ENCODE measurements around the gene MCM3AP.
"Not testable (repeated sequence)": the region's sequence is repeated elsewhere in the genome, so short reads cannot be mapped to it uniquely, and the experiment has no call there.

MCM3AP gene

DNA sequence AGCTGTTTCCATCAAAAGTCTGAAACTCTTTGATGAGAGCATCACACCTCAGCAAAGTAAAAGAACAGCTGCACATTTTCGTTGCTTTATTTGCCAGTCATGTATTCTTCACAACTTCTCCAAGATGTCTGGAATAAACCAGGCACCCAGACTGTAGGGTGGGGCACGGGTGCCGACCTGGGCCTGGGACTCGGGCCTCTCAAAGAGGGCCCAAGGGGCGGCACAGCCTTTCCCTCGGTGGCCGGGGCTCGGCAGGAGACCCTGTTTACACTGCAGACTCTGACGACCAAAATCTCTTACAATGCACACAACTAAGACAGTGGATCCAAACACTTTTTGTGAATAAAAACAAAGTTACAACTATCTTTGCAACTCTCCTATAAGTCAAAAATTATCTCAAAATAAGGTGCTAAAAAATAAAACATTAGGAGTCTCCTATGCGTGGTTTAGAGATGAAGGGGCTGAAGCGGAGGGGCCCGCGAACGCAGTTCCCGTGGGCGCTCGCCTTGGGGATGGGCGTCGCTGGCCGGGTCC is 57.5 kb downstream of the MCM3AP start:
- Histone ChIP-seq H3K27ac (peak overlapping the region; percentile 78 to 92 (median 87)), H3K27me3 (no peaks in the 10 kb centered on the region), H3K4me3 (peak overlapping the region; percentile 90 to 98 (median 94)), H4K20me1 (peaks cover 11 to 34% (median 24%) of the 10 kb centered on the region in 11 experiments; a peak in 17 of 22 replicates), H3K4me2 (peak overlapping the region; percentile 86 to 99 (median 95)), H3K36me3 (peaks cover 17 to 29% (median 24%) of the 10 kb centered on the region in 11 experiments), H3K4me1 (peaks cover 42 to 53% (median 45%) of the 10 kb centered on the region in 10 experiments), H3K9ac (peak overlapping the region; percentile 80 to 96 (median 88)), H3K9me3 (replicated peaks in 1 of 11) (peaks cover 0 to 6% (median 0%) of the 10 kb centered on the region in 11 experiments; a peak in 4 of 22 replicates)
- TF ChIP-seq Cebpa-rat (IDR thresholded peaks at IDR 0.05), result no peak

DNA sequence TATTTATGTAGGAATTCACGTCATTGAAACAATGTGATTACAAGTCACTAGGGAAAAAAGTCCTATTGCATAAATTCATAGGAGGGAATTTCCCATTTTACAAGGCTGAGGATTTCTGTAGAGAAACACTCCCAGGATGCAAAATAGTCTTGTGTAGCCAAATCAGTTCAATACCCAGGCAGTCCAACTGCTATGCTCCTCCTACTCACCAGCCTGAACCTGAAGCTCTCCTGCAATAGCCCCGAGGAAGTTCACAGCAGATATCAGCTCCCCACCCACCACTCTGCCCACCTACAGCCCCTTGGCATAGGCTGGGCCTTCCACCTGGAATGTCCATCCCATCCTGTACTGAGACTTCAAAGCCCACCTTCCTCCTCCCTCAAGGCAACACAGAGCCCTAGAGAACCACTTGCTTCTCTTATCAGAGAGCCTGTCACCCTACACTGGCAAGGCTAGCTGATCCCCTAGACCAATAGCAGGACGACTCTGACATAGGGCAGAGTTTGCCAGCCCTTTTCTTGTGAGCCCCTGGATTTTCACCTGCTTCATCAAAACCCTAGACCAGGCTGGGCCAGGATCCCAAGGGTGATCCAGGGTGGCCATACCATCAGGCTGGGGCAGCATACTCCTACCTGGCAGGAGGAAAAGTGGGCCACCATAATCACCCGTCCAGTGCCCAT is 58.4 kb downstream of the MCM3AP start:
- peaks cover 0 to 6% (median 0%) of the 10 kb centered on the region in 11 experiments; a peak in 3 of 22 replicates for H3K9me3 ChIP-seq (replicated peaks in 1 of 11)

GRCh38 chr21:46226146-46226545 is 59.3 kb downstream of the MCM3AP start:
- peak overlapping the region in 4 of 11 experiments; percentile 11 to 96 (median 92); a peak in 6 of 22 replicates for H3K9ac ChIP-seq
- peaks cover 7 to 29% (median 25%) of the 10 kb centered on the region in 11 experiments; a peak in 21 of 22 replicates for H3K36me3 ChIP-seq

More for the DNA sequence above, 58.4 kb downstream of the MCM3AP start:
- H3K27me3 ChIP-seq, result no peaks in the 10 kb centered on the region
- H3K27ac ChIP-seq, result peak overlapping the region in 4 of 11 experiments; percentile 83 to 92 (median 88); a peak in 7 of 22 replicates
- peak overlapping the region; percentile 80 to 96 (median 88); a peak in 20 of 22 replicates for H3K9ac ChIP-seq
- peak overlapping the region; percentile 90 to 98 (median 94) for H3K4me3 ChIP-seq
- no peak for TF ChIP-seq Cebpa-rat (IDR thresholded peaks at IDR 0.05)
- peaks cover 42 to 52% (median 45%) of the 10 kb centered on the region in 10 experiments for H3K4me1 ChIP-seq
- peaks cover 15 to 29% (median 21%) of the 10 kb centered on the region in 11 experiments for H3K36me3 ChIP-seq
- peaks cover 13 to 42% (median 33%) of the 10 kb centered on the region in 11 experiments; a peak in 18 of 22 replicates for H4K20me1 ChIP-seq
- H3K4me2 ChIP-seq, result peak overlapping the region; percentile 86 to 99 (median 95)

GRCh38 chr21:46223661-46224060 is 61.8 kb downstream of the MCM3AP start:
- Histone ChIP-seq H3K36me3 (peaks cover 0 to 50% (median 39%) of the 10 kb centered on the region in 11 experiments; a peak in 18 of 22 replicates), H3K4me1 (peaks cover 25 to 38% (median 33%) of the 10 kb centered on the region in 10 experiments), H4K20me1 (peaks cover 24 to 76% (median 61%) of the 10 kb centered on the region in 11 experiments; a peak in 18 of 22 replicates)
- H3K4me2 ChIP-seq; H3K27me3 ChIP-seq; H3K9me3 ChIP-seq (replicated peaks in 1 of 11); H3K4me3 ChIP-seq; H3K9ac ChIP-seq; H3K27ac ChIP-seq: not testable (repeated sequence)

More at GRCh38 chr21:46226146-46226545, 59.3 kb downstream of the MCM3AP start:
- H4K20me1 ChIP-seq, result peaks cover 15 to 51% (median 40%) of the 10 kb centered on the region in 11 experiments; a peak in 18 of 22 replicates
- TF ChIP-seq Cebpa-rat (IDR thresholded peaks at IDR 0.05), result no peak
- peak overlapping the region in 3 of 10 experiments; percentile 95 to 97 (median 95); a peak in 6 of 20 replicates for H3K4me3 ChIP-seq
- H3K27me3 ChIP-seq, result no peaks in the 10 kb centered on the region
- H3K4me2 ChIP-seq, result peak overlapping the region; percentile 86 to 99 (median 95); a peak in 21 of 22 replicates
- peak overlapping the region in 3 of 11 experiments; percentile 57 to 92 (median 77); a peak in 6 of 22 replicates for H3K27ac ChIP-seq
- H3K9me3 ChIP-seq (replicated peaks in 1 of 11), result no peaks in the 10 kb centered on the region
- peaks cover 39 to 44% (median 43%) of the 10 kb centered on the region in 10 experiments for H3K4me1 ChIP-seq

DNA sequence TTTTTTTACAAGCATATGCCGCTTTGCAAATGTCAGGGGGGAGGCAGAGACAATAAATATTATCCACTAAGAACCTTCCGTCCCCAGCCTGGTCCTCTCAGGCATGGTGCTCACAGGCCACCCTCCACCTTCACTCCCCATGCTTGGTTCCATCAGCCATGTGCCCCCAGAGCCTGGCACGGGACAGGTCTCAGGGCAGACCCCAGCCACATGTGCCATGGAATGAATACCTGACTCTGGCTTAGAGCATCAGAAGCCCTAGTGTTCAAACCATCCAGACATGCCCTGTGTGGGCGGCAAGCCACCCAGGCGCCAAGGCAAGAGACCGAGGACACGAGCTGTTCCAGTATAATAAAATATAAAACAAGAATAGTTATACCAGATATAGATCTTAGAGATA is 62.2 kb downstream of the MCM3AP start:
- Histone ChIP-seq H3K4me3 (no peak overlapping the region), H4K20me1 (peaks cover 24 to 81% (median 61%) of the 10 kb centered on the region in 11 experiments; a peak in 18 of 22 replicates), H3K27ac (no peak overlapping the region), H3K36me3 (peaks cover 0 to 53% (median 39%) of the 10 kb centered on the region in 11 experiments; a peak in 18 of 22 replicates), H3K9ac (peak overlapping the region in 1 of 11 experiments; percentile 34; a peak in 1 of 22 replicates), H3K27me3 (no peaks in the 10 kb centered on the region), H3K4me2 (no peak overlapping the region), H3K9me3 (replicated peaks in 1 of 11) (no peaks in the 10 kb centered on the region), H3K4me1 (peaks cover 25 to 37% (median 33%) of the 10 kb centered on the region in 10 experiments)
- no peak for TF ChIP-seq Cebpa-rat (IDR thresholded peaks at IDR 0.05)

DNA sequence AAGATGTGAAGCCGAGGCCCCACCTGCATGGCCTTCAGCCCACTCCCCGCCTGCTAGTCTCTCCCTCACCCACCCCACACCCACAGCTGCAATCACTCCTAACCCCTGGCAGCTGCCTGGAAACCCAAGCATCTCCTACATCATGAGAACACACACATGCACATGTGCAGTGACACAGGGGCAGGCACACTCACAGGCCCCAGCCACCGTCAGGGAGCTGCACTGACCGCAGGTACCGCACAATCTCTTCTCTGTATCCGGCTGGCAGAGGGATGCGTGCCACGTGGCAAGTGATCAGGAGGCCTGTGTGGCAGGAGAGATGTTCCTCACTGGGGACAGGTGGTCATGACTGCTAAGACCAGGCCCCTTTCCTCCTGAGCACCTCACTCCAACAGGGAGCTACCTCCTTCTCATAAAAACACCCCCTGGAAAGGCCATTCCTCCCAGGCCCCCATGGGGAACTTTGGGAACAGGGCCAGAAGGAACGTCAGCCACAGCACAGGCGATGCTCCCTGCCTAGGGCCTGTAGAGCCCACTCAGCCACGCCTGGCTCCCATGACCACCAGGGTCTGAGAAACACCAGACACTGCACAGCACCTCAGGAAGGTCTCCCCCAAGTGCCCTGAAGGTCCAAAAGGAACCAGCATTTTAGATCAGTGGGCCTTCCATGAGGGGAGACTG is 62.8 kb downstream of the MCM3AP start:
- no peak overlapping the region for H3K27ac ChIP-seq
- no peak overlapping the region for H3K4me2 ChIP-seq
- no peak overlapping the region for H3K4me3 ChIP-seq
- no peaks in the 10 kb centered on the region for H3K9me3 ChIP-seq (replicated peaks in 1 of 11)
- no peaks in the 10 kb centered on the region for H3K27me3 ChIP-seq
- H3K36me3 ChIP-seq, result peaks cover 0 to 56% (median 39%) of the 10 kb centered on the region in 11 experiments; a peak in 18 of 22 replicates
- peaks cover 24 to 33% (median 30%) of the 10 kb centered on the region in 10 experiments for H3K4me1 ChIP-seq
- H4K20me1 ChIP-seq, result peaks cover 21 to 85% (median 61%) of the 10 kb centered on the region in 11 experiments; a peak in 18 of 22 replicates
- H3K9ac ChIP-seq, result peak overlapping the region in 2 of 11 experiments; percentile 24 to 34; a peak in 2 of 22 replicates
- no peak for TF ChIP-seq Cebpa-rat (IDR thresholded peaks at IDR 0.05)

DNA sequence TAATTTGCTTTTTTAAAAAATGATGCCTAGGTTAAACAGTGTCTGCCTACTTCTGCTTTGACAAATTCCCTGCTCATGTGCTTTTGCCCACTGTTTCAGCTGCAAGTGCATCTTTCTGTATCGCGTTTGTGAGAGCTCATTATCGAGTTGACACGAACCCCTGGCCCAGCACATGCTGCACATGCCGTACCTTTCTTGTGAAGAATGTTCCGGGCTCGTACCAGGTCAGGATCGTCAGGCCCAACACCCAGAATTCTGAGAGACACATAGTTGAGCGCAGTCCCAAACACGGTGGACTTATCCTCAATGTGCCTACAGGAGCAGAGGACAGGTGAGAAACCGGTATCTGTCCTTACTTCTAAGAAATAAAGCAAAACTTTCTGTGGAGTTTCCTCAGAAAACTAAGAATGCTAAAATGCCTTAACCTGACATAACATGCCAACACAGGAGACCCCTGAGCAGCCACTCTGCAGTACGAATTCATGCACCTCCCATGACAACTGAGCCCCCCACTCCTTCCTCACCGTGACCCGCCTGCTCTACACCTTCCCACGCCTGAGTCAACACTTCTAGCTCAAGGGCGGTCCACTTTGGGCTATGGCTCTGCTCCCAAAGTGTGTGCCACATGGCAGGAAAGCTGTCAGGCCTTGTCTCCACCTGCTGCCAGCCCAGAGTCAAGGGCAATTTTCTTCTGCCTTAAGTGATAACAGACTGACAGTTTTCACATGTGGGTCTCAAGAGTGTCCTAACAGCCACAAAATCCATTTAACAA is 63.6 kb downstream of the MCM3AP start:
- H3K4me2 ChIP-seq, result no peak overlapping the region

GRCh38 chr21:46220847-46221246 is 64.6 kb downstream of the MCM3AP start:
- H3K27me3 ChIP-seq, result no peaks in the 10 kb centered on the region
- H3K27ac ChIP-seq, result no peak overlapping the region
- peaks cover 0 to 73% (median 45%) of the 10 kb centered on the region in 11 experiments; a peak in 18 of 22 replicates for H3K36me3 ChIP-seq
- H3K4me1 ChIP-seq, result peaks cover 7 to 29% (median 23%) of the 10 kb centered on the region in 10 experiments; a peak in 19 of 20 replicates
- H3K4me2 ChIP-seq, result no peak overlapping the region
- H3K9ac ChIP-seq, result no peak overlapping the region
- no peaks in the 10 kb centered on the region for H3K9me3 ChIP-seq (replicated peaks in 1 of 11)
- no peak overlapping the region for H3K4me3 ChIP-seq
- H4K20me1 ChIP-seq, result peaks cover 5 to 93% (median 56%) of the 10 kb centered on the region in 11 experiments; a peak in 16 of 22 replicates
- no peak for TF ChIP-seq Cebpa-rat (IDR thresholded peaks at IDR 0.05)

More for the DNA sequence above, 63.6 kb downstream of the MCM3AP start:
- H3K36me3 ChIP-seq, result peaks cover 0 to 63% (median 39%) of the 10 kb centered on the region in 11 experiments; a peak in 18 of 22 replicates
- no peaks in the 10 kb centered on the region for H3K9me3 ChIP-seq (replicated peaks in 1 of 11)
- peak overlapping the region in 1 of 11 experiments; percentile 24; a peak in 1 of 22 replicates for H3K9ac ChIP-seq
- H3K27ac ChIP-seq, result no peak overlapping the region
- no peaks in the 10 kb centered on the region for H3K27me3 ChIP-seq
- no peak overlapping the region for H3K4me3 ChIP-seq
- H3K4me1 ChIP-seq, result peaks cover 17 to 33% (median 28%) of the 10 kb centered on the region in 10 experiments
- peaks cover 14 to 91% (median 58%) of the 10 kb centered on the region in 11 experiments; a peak in 18 of 22 replicates for H4K20me1 ChIP-seq
- no peak for TF ChIP-seq Cebpa-rat (IDR thresholded peaks at IDR 0.05)
